ENCODE results near the gene KCNQ4.

The KCNQ4 gene

DNA sequence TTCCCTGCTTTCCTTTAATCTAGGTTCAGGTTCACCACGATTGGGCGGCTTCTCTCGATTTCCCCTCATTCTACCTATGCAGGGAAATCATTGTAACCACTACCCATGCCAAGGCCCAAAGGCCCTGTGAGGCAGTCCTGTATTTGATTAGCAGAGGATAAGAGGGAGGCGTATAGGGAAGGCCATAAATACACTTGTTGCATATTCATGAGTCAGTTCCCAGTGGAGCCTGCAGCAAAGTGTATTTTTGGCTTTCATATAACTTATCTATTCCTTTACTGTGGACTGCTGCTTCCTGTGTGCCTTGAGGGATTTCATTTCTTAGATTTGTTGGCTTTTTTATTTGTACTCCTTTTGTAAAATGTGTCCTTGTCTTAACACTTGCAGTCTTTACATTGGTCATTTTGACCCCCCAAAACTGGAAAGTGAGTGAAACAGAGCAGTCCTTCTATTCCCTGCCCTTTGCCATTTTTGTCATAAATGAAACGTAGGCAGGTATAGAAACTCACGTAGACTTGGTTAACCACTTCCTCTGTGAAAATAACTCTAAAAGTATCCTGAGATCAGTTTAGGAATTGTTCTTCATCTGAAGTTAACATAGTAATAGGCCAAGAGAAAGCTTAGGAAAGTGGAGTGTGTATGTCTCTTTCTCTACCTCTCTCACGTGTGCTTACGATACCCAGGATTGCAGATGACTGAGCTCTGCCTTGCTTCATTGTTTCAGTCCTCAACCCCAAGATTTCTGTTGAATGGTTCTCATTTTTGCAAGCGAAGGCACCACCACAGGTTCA, 19.6 kb upstream of the KCNQ4 start:
- Mint-ChIP-seq H3K36me3 (peaks cover 8% of the 10 kb centered on the region), H3K4me1 (ENCODE audit: low read depth) (peaks cover 33% of the 10 kb centered on the region), H3K27ac (peak overlapping the region; percentile 77), H3K4me3 (peak overlapping the region; percentile 78), H3K27me3 (no peaks in the 10 kb centered on the region), H3K9me3 (ENCODE audit: low read depth) (no peaks in the 10 kb centered on the region)

DNA sequence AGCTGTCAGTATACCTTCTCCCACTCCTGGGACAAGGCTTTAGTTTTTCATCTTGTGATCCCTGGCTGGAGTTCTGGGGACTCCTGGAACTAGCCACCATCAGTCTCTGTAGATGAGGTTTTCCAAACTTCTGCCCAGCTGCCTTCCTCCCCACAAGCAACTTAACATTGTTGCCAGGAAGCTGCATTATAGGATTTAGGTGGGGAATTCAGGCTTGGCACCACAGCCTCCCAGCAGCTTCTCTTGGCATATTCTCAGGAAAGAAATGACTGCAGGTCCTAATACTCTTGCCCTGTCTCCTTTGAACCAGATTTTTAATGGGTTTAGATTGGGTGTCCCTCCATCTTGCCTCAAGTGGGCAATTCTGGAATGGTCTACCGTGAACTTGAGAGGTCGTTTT, 18.6 kb upstream of the KCNQ4 start:
- H3K4me3 Mint-ChIP-seq, result no peak overlapping the region
- H3K36me3 Mint-ChIP-seq, result peaks cover 4% of the 10 kb centered on the region
- H3K27ac Mint-ChIP-seq, result peak overlapping the region; percentile 41
- no peaks in the 10 kb centered on the region for H3K27me3 Mint-ChIP-seq
- H3K4me1 Mint-ChIP-seq (ENCODE audit: low read depth), result peaks cover 39% of the 10 kb centered on the region
- H3K9me3 Mint-ChIP-seq (ENCODE audit: low read depth), result no peaks in the 10 kb centered on the region

- H3K4me1 Mint-ChIP-seq (ENCODE audit: low read depth), result peaks cover 41% of the 10 kb centered on the region
- H3K27ac Mint-ChIP-seq, result no peak overlapping the region
- no peak overlapping the region for H3K4me3 Mint-ChIP-seq
- H3K9me3 Mint-ChIP-seq (ENCODE audit: low read depth), result no peaks in the 10 kb centered on the region
- peaks cover 4% of the 10 kb centered on the region for H3K36me3 Mint-ChIP-seq
- no peaks in the 10 kb centered on the region for H3K27me3 Mint-ChIP-seq
Measured at GRCh38 chr1:40766017-40766416, 17.6 kb upstream of the KCNQ4 start.

DNA sequence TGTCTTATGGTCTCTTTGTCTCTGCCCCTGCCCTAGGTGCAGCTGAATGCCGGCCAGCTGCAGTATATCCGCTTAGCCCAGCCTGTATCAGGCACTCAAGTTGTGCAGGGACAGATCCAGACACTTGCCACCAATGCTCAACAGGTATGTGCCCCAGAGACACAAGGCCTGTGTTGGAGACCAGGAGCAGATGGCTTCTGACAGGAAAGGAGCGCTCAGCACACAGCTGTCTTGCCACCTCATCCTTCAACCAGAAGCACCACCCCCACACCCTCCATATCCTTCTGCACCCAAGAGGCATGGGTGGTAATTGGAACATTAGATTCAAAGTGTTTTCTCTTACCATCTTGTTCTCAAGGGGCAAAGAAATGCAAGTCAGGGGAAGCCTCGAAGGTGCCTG, 17.0 kb upstream of the KCNQ4 start:
- peaks cover 6% of the 10 kb centered on the region for H3K36me3 Mint-ChIP-seq
- H3K27ac Mint-ChIP-seq, result no peak overlapping the region
- H3K9me3 Mint-ChIP-seq (ENCODE audit: low read depth), result no peaks in the 10 kb centered on the region
- no peak overlapping the region for H3K4me3 Mint-ChIP-seq
- peaks cover 40% of the 10 kb centered on the region for H3K4me1 Mint-ChIP-seq (ENCODE audit: low read depth)
- H3K27me3 Mint-ChIP-seq, result no peaks in the 10 kb centered on the region

GRCh38 chr1:40768146-40768990, 15.2 kb upstream of the KCNQ4 start:
- Mint-ChIP-seq H3K27me3 (no peaks in the 10 kb centered on the region), H3K4me1 (ENCODE audit: low read depth) (peaks cover 26% of the 10 kb centered on the region), H3K36me3 (peaks cover 2% of the 10 kb centered on the region), H3K9me3 (ENCODE audit: low read depth) (no peaks in the 10 kb centered on the region), H3K4me3 (no peak overlapping the region), H3K27ac (no peak overlapping the region)

DNA sequence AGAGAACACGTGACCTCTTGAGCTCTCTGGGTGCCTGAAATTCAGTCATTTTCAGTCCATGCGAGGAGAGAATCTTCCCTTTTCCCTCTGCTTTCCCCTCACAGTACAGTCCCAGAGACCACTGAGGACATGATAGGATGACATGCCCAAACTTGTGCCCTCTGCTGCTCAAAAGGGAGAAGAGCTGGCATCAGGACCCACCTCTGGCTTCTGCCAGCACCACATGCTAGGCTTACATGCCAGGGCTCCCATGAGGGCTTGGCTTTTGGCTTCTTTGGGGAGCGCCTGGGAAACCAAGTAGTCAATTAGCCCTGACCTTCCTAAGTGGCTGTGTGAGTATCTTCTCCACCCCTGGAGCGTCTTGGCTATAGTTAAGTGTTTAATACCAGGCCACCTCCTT, 13.8 kb upstream of the KCNQ4 start:
- no peaks in the 10 kb centered on the region for H3K27me3 Mint-ChIP-seq
- H3K4me3 Mint-ChIP-seq, result no peak overlapping the region
- peak overlapping the region; percentile 68 for H3K27ac Mint-ChIP-seq
- H3K4me1 Mint-ChIP-seq (ENCODE audit: low read depth), result peaks cover 14% of the 10 kb centered on the region
- peaks cover 2% of the 10 kb centered on the region for H3K36me3 Mint-ChIP-seq
- no peaks in the 10 kb centered on the region for H3K9me3 Mint-ChIP-seq (ENCODE audit: low read depth)

- H3K4me1 Mint-ChIP-seq (ENCODE audit: low read depth), result peaks cover 10% of the 10 kb centered on the region
- H3K4me3 Mint-ChIP-seq, result no peak overlapping the region
- H3K36me3 Mint-ChIP-seq, result peaks cover 2% of the 10 kb centered on the region
- no peaks in the 10 kb centered on the region for H3K9me3 Mint-ChIP-seq (ENCODE audit: low read depth)
- H3K27ac Mint-ChIP-seq, result peak overlapping the region; percentile 68
- H3K27me3 Mint-ChIP-seq, result no peaks in the 10 kb centered on the region
Measured at GRCh38 chr1:40770296-40771070, 13.1 kb upstream of the KCNQ4 start.

DNA sequence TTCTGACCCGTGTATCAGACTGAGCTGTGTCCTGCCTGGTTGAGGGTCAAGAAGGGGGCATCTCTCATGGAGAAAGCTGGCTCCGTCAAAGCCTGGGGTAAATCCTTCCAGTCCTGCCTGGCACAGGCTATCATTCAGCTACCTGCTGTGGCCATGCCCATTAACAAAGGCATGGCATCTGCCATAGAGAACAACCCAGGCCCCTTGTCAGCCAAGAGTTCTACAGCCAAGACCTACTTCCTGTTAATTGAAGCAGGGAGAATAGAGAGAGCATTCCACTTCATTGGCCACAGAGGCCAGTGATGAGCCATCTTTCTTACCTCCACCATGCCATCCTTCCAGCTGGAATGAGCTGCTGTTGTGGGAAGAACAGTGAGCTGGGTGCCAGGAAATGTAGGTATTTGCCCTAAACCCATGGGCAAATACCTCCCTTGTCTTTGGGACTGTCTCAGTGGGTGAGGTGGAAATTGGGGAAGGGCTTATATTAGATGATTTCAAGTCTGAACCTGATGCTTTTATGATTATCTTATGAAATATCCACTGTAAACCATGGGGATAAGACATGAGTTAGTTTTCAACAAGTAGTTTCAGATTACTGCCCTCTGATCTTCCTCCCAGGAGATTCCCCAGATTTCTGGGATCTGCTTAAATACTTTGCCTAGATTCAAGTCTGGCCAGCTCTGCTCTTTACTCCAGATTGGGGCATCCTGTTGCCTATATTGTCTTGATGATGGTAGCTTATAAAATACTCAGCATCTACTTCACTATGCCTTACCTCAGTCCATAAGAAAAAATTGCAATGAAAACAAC, 11.2 kb upstream of the KCNQ4 start:
- Mint-ChIP-seq H3K4me3 (no peak overlapping the region), H3K27me3 (no peaks in the 10 kb centered on the region), H3K4me1 (ENCODE audit: low read depth) (peaks cover 10% of the 10 kb centered on the region), H3K27ac (peak overlapping the region; percentile 7), H3K36me3 (peaks cover 16% of the 10 kb centered on the region), H3K9me3 (ENCODE audit: low read depth) (no peaks in the 10 kb centered on the region)

DNA sequence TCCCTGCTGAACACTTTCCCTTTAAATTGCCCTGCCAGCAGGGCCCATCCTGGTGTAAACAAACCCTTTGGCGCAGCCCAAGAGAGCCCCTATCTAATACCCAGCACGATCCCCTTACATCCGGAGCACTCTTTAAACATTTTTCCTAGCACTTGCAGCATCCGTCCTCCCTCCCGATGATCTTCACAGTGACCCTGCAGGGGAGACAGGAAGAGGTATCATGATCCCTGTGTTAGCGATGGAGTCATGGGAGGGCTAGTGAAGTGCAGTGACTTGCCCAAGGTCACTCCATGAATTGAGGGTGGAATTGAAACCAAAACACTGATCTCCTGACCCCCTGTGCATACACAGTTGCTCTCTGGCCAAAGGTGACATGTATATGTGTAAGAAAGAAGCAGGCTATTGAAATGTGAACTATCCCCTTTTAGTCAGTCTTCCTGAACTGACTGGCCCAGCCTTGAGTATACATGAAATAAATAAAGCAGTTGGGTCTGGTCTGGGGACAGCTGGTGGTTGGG, 9.8 kb upstream of the KCNQ4 start:
- Mint-ChIP-seq H3K4me1 (ENCODE audit: low read depth) (peaks cover 10% of the 10 kb centered on the region), H3K36me3 (peaks cover 21% of the 10 kb centered on the region), H3K27me3 (no peaks in the 10 kb centered on the region), H3K9me3 (ENCODE audit: low read depth) (no peaks in the 10 kb centered on the region), H3K4me3 (no peak overlapping the region), H3K27ac (no peak overlapping the region)

DNA sequence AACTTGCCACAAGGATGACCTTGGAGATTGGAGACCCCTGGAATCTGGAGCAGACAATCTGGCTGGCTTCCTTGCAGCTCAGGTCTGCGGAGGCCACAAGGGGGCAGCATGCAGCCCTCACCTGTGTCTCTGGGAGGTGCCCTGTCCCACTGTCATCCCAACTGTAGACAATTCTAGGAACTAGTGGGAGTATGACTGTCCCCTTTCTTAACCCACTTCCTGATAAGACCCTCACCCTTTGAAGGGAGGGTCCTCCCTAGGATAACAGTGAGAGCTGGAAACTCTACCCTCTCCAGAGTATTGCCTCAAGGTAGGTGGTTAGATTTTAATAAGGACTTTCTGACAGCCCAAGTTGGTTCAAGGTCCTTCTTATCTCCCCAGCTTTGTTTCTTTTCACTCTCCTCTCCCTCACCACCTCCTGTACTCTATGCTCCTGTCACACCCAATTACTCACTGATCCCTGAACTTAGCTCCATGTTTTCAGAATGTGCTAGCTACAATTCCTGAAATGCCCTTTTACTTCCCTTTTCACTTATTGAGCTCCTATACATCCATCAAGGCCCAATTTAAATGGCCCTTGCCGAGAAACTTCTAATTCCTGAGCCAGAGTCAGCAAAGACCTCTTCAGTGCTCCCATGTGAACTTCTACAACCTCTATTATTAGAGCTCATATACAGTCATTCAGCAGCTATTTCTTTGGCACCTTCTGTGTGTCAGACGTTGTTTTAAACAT, 9.2 kb upstream of the KCNQ4 start:
- H3K27me3 Mint-ChIP-seq, result no peaks in the 10 kb centered on the region

DNA sequence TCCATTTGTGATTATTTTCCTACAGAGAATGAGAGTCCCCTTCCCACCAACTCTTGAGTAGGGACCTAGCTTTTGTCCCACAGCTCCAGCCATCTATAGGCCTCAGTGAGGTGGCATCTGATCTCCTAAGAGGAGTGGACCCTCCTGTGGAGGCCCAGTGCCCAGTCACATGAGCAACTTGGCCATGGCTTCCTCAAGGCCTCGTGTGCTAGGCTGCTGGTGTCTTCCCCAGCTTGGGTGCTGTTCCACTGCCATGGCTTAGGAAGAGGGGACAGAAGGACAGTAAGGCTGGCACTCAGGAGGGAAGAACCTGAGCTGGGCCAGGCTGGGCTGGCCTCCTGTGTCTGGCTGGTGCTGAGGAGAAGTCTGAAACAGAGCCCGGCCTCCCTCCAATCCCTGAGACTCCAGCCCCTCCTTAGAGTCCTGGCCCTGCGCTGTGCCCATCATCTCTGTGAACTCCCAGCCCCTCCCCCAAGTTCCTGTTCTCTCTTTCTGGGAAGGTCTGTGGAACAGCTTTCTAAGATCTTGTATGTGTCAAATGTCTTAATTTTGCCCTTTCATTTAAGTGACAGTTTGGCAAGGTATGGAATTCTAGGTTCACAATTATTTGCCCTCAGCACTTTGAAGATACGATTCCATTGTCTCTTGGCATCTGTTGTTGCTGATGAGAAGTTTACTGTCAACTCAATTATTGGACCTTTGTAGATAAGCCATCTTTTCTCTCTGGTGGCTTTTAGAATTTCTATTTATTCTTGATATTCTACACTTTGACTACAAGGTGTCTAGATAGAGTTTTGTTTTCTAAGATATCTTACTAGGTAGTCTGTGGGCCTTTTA, 7.1 kb upstream of the KCNQ4 start:
- Mint-ChIP-seq H3K27ac (no peak overlapping the region), H3K4me1 (ENCODE audit: low read depth) (peaks cover 2% of the 10 kb centered on the region), H3K36me3 (peaks cover 19% of the 10 kb centered on the region), H3K4me3 (no peak overlapping the region), H3K27me3 (no peaks in the 10 kb centered on the region), H3K9me3 (ENCODE audit: low read depth) (no peaks in the 10 kb centered on the region)

More for the DNA sequence above, 9.2 kb upstream of the KCNQ4 start:
- no peak overlapping the region for H3K27ac Mint-ChIP-seq
- no peak overlapping the region for H3K4me3 Mint-ChIP-seq
- H3K4me1 Mint-ChIP-seq (ENCODE audit: low read depth), result peaks cover 7% of the 10 kb centered on the region
- no peaks in the 10 kb centered on the region for H3K9me3 Mint-ChIP-seq (ENCODE audit: low read depth)
- H3K36me3 Mint-ChIP-seq, result peaks cover 21% of the 10 kb centered on the region

DNA sequence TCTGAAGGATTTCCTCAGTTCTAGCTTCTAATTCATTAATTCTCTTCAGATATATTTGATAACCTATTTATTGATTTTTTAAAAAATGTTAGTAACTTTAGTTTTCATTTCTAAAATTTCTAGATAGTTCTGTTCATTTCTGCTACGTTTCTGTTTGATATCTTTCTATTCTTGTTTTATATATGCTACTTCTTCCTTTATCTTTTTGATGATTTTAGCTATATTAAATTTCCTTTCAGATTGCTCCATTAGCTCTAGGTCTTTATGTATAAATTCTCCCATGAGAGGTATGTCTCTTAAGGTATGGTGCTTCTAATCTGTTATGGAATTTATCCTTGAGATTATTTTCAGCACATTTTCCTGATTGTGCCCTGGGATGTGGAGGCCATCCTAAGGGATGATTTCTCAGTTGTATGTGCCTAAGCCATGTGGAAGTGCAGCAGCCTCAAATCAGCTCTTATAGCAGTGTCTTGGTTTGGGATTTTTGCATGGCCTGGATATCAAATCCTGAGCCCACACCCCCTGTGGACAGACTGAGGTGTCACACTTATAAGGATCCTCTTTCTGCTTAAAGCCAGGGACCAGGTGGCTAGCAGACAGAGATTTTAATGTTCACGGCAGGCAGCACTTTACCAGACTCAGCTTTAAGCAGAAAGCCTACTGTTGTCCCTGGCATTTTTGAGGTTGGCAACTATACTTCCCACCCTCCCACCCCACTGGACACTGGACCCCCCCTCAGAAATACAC, 6.2 kb upstream of the KCNQ4 start:
- Mint-ChIP-seq H3K4me3 (no peak overlapping the region), H3K36me3 (peaks cover 19% of the 10 kb centered on the region)

More for the DNA sequence above, 6.2 kb upstream of the KCNQ4 start:
- no peak overlapping the region for H3K27ac Mint-ChIP-seq
- H3K9me3 Mint-ChIP-seq (ENCODE audit: low read depth), result no peaks in the 10 kb centered on the region
- peaks cover 2% of the 10 kb centered on the region for H3K4me1 Mint-ChIP-seq (ENCODE audit: low read depth)
- peaks cover 2% of the 10 kb centered on the region for H3K27me3 Mint-ChIP-seq
